OCI-LY7 (cell line): ENCODE measurements around the gene LTO1. TPM values are rescaled to one million over a fixed set of nuclear protein-coding genes. Genes with fewer than 3 reads are reported as not detected.

Source experiments
- BruUV-seq: library from RNA; stranded (reverse); fragments of 400-500 nt; replicated peaks from 2 replicates; lab custom pipeline; 2021; lab: Mats Ljungman, UMichigan
- CTCF ChIA-PET: fragments of 300-600 bp; sonication (Branson Sonifier 250); formaldehyde crosslinking; loops from one replicate; lab custom pipeline; 2022; ENCODE audit warnings: antibody characterized with exemption; ENCODE audit not compliant: unreplicated experiment; lab: Charles Lee
- POLR2A ChIA-PET: fragments of 300-600 bp; sonication (Branson Sonifier 250); formaldehyde crosslinking; loops from one replicate; lab custom pipeline; 2022; ENCODE audit warnings: antibody characterized with exemption; lab: Charles Lee
- DNase-seq: peaks from one replicate; pipeline ENCODE4 v3.0.0-alpha.2; 2015; ENCODE audit warnings: low spot score
- H2AFZ ChIP-seq: fragments of 200-600 bp; sonication (generic), shearing (Covaris generic); 2 replicates; pipeline ENCODE4 v1.6.1; 2014; ENCODE audit warnings: mild to moderate bottlenecking, antibody characterized with exemption, low read length, moderate library complexity
- H3K27ac ChIP-seq: fragments of 200-600 bp; sonication (generic); 2 replicates; pipeline ENCODE4 v1.5.1; 2014; ENCODE audit warnings: mixed run types, low read depth, mild to moderate bottlenecking, moderate library complexity, low read length, inconsistent platforms; ENCODE audit not compliant: poor library complexity, severe bottlenecking
- H3K36me3 ChIP-seq: fragments of 200-600 bp; sonication (generic); 2 replicates; pipeline ENCODE4 v1.6.1; 2014; ENCODE audit warnings: mild to moderate bottlenecking, antibody characterized with exemption, low read length, moderate library complexity, mixed read lengths; ENCODE audit not compliant: insufficient read depth
- H3K4me1 ChIP-seq: fragments of 200-600 bp; sonication (generic); 2 replicates; pipeline ENCODE4 v1.5.1; 2014; ENCODE audit warnings: mild to moderate bottlenecking, low read length; ENCODE audit not compliant: insufficient read depth, poor library complexity, severe bottlenecking
- H3K4me2 ChIP-seq: fragments of 200-600 bp; sonication (generic); 2 replicates; pipeline ENCODE4 v1.6.1; 2014; ENCODE audit warnings: mild to moderate bottlenecking, low read length
- H3K4me3 ChIP-seq: fragments of 200-600 bp; sonication (generic); 2 replicates; pipeline ENCODE4 v1.5.1; 2014; ENCODE audit warnings: mild to moderate bottlenecking, low read depth, low read length; ENCODE audit not compliant: poor library complexity, severe bottlenecking
- H3K79me2 ChIP-seq: fragments of 200-600 bp; sonication (generic); 2 replicates; pipeline ENCODE4 v1.6.1; 2016; ENCODE audit warnings: low read depth, mild to moderate bottlenecking, low read length, moderate library complexity, mixed read lengths; ENCODE audit not compliant: insufficient read depth
- H3K9me2 ChIP-seq: fragments of 200-600 bp; sonication (generic); 2 replicates; pipeline ENCODE4 v1.6.1; 2016; ENCODE audit warnings: mild to moderate bottlenecking, low read length, mixed read lengths; ENCODE audit not compliant: insufficient read depth
- H3K9me3 ChIP-seq: fragments of 200-600 bp; sonication (generic); 2 replicates; pipeline ENCODE4 v1.6.1; 2014; ENCODE audit warnings: mild to moderate bottlenecking, mixed run types, low read length, mixed read lengths
- H4K20me1 ChIP-seq: fragments of 200-600 bp; sonication (generic); 2 replicates; pipeline ENCODE4 v1.6.1; 2014; ENCODE audit warnings: mild to moderate bottlenecking, antibody characterized with exemption, low read length, moderate library complexity, mixed read lengths; ENCODE audit not compliant: insufficient read depth
- EZH2phosphoT487 ChIP-seq: fragments of 200-600 bp; sonication (generic); IDR thresholded peaks from 2 replicates; pipeline ENCODE4 v1.6.1; 2018; ENCODE audit warnings: low read depth, borderline replicate concordance, mild to moderate bottlenecking, mixed run types, antibody characterized with exemption, low read length, moderate library complexity, mixed read lengths
- intact Hi-C: fragments of 100-400 bp; cut with micrococcal nuclease; formaldehyde crosslinking; loops from one replicate; pipeline ENCODE4 v1.10.0; 2022; ENCODE audit not compliant: unreplicated experiment
- total RNA-seq, 2 experiments: library from RNA; depleted of rRNA in 1 of 2; stranded (reverse); fragments of >200 nt in 1 of 2; shearing (Covaris generic) in 1 of 2; gene quantifications; 2 replicates each; pipeline ENCODE4 v1.2.3, GENCODE V29; 2014 to 2022
- TF ChIP-seq, protein P1 (sequence below): fragments of 200-600 bp; sonication (generic); conservative IDR thresholded peaks from 2 replicates; pipeline ENCODE4 v1.5.1; 2014; ENCODE audit warnings: mild to moderate bottlenecking, antibody characterized with exemption, low read length, moderate library complexity, mixed read lengths

LTO1 gene
- total RNA-seq, 2 experiments from 2014 or later, result 28.8 to 35.9 TPM

DNA sequence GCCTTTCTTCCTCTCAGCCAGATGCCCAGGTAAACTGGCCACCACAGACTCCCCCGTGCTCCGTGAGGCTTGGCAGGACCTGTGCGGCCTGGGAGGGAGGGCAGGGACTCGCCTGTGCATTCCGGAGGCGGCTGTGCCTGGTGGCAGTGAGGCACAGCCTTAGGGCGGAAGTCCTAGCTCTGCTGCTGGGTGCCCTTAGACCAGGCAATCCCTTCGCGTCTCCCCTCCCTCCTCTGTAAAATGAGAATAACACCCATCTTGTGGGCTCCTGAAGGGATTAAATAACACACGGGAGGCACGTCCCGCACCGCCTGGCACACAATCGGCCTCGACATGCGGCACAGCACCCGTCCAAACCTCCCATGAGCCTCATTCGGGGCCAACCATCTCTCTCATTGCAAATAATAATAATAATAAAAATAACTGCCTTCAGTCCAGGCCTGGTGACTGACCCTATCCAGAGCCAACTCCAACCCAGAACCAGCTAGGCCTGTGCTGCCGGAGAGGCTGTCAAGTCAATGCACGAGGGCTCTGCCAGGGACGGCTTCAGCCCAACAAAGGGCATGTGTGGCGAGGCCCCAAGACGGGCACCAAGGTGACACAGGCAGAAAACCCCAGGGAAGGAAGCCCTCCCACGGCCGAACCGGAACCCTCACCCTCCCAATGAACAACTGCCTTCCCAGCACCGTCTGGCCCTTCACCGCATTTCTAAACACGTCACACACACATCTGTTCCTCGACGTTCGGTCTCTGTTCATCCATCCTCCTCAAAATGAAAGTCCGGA lies 8.2 kb downstream of the LTO1 start:
- POLR2A ChIA-PET, result no interaction called here
- no peaks in the 10 kb centered on the region for H3K9me3 ChIP-seq
- peaks cover 4% of the 10 kb centered on the region for H3K4me1 ChIP-seq
- H3K4me3 ChIP-seq, result no peak overlapping the region
- H3K36me3 ChIP-seq, result peaks cover 41% of the 10 kb centered on the region
- no peaks in the 10 kb centered on the region for H3K79me2 ChIP-seq
- no peak overlapping the region for H2AFZ ChIP-seq
- CTCF ChIA-PET, result no interaction called here
- H4K20me1 ChIP-seq, result no peaks in the 10 kb centered on the region
- DNase-seq, result no peak
- H3K4me2 ChIP-seq, result no peak overlapping the region
- H3K9me2 ChIP-seq, result no peaks in the 10 kb centered on the region
- no TSS peak for BruUV-seq
- no peak for TF ChIP-seq EZH2phosphoT487
- TF ChIP-seq, protein P1, sequence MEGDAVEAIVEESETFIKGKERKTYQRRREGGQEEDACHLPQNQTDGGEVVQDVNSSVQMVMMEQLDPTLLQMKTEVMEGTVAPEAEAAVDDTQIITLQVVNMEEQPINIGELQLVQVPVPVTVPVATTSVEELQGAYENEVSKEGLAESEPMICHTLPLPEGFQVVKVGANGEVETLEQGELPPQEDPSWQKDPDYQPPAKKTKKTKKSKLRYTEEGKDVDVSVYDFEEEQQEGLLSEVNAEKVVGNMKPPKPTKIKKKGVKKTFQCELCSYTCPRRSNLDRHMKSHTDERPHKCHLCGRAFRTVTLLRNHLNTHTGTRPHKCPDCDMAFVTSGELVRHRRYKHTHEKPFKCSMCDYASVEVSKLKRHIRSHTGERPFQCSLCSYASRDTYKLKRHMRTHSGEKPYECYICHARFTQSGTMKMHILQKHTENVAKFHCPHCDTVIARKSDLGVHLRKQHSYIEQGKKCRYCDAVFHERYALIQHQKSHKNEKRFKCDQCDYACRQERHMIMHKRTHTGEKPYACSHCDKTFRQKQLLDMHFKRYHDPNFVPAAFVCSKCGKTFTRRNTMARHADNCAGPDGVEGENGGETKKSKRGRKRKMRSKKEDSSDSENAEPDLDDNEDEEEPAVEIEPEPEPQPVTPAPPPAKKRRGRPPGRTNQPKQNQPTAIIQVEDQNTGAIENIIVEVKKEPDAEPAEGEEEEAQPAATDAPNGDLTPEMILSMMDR, result no peak
- intact Hi-C loops, result no loop called here
- no peak overlapping the region for H3K27ac ChIP-seq

DNA sequence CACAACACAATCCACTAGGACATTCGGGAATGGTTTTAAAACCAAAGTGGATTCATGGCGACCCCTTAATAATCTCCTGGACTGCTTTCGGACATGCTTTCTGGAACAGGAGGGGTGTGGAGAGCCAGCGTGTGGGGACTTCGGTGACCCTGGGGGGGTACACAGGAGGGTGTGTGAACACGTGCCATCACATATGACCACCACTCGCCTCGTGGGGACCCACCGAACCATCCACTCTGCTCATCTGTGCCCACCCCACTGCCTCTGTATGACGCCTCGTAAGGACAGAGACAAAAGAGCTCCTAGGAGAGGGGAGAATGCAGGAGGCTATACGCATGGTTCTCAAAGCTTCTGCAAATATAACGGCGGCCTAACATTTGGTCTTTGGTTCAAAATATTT lies 8.9 kb downstream of the LTO1 start:
- no TSS peak for BruUV-seq
- intact Hi-C loops, result no loop called here

More for the DNA sequence above, 8.9 kb downstream of the LTO1 start:
- no peak for DNase-seq
- no peak overlapping the region for H3K4me2 ChIP-seq
- H3K9me3 ChIP-seq, result no peaks in the 10 kb centered on the region
- no peaks in the 10 kb centered on the region for H3K79me2 ChIP-seq
- peaks cover 4% of the 10 kb centered on the region for H3K4me1 ChIP-seq
- TF ChIP-seq, protein P1, result no peak
- TF ChIP-seq EZH2phosphoT487, result no peak
- ChIA-PET POLR2A (interaction anchor here (0.6 kb wide), 1 partner anchor 864 kb away, joined by 4 read pairs; no protein-coding TSS in a partner anchor), CTCF (no interaction called here)
- H3K36me3 ChIP-seq, result peaks cover 34% of the 10 kb centered on the region
- H3K4me3 ChIP-seq, result no peak overlapping the region
- H4K20me1 ChIP-seq, result no peaks in the 10 kb centered on the region
- no peak overlapping the region for H2AFZ ChIP-seq
- H3K9me2 ChIP-seq, result no peaks in the 10 kb centered on the region
- no peak overlapping the region for H3K27ac ChIP-seq
